SU-DHL-6 (cell line): ENCODE data around the gene TRIP13.

Experiments used
- H2AFZ ChIP-seq: fragments of 200-600 bp; sonication (generic); 2 replicates; pipeline ENCODE4 v1.6.1; 2014; ENCODE audit warnings: low read depth, mild to moderate bottlenecking, moderate library complexity, mixed read lengths, antibody characterized with exemption, low read length; ENCODE audit not compliant: severe bottlenecking
- H3F3A ChIP-seq: fragments of 200-600 bp; shearing (Covaris generic); 2 replicates; pipeline ENCODE4 v1.6.0; 2016; ENCODE audit warnings: antibody characterized with exemption, mild to moderate bottlenecking; ENCODE audit not compliant: insufficient read depth
- H3K27ac ChIP-seq: fragments of 200-600 bp; sonication (generic); 2 replicates; pipeline ENCODE4 v1.5.1; 2016; ENCODE audit warnings: low read depth, mild to moderate bottlenecking, low read length, moderate library complexity, mixed read lengths
- H3K27me3 ChIP-seq: fragments of 200-600 bp; sonication (generic), shearing (Covaris generic); 2 replicates; pipeline ENCODE4 v1.6.0; 2014; ENCODE audit warnings: mild to moderate bottlenecking, low read length
- H3K36me3 ChIP-seq: fragments of 200-600 bp; sonication (generic); 2 replicates; pipeline ENCODE4 v1.6.1; 2014; ENCODE audit warnings: mild to moderate bottlenecking, low read length, mixed read lengths
- H3K4me2 ChIP-seq: fragments of 300-600, 200-600 bp; shearing (Covaris generic), sonication (generic); 2 replicates; pipeline ENCODE4 v1.6.0; 2014; ENCODE audit warnings: low read length, low read depth, mild to moderate bottlenecking; ENCODE audit not compliant: poor library complexity, severe bottlenecking
- H3K4me3 ChIP-seq: fragments of 200-600 bp; sonication (generic); 2 replicates; pipeline ENCODE4 v1.5.1; 2014; ENCODE audit warnings: antibody characterized with exemption, low read length, mild to moderate bottlenecking, mixed read lengths; ENCODE audit not compliant: insufficient read depth, poor library complexity, severe bottlenecking
- H3K79me2 ChIP-seq: fragments of 200-600 bp; sonication (generic); 2 replicates; pipeline ENCODE4 v1.6.1; 2014; ENCODE audit warnings: mild to moderate bottlenecking, low read length, moderate library complexity; ENCODE audit not compliant: insufficient read depth
- H3K9ac ChIP-seq: fragments of 200-600 bp; sonication (generic); 2 replicates; pipeline ENCODE4 v1.7.0; 2014; ENCODE audit warnings: mild to moderate bottlenecking, low read length
- H3K9me2 ChIP-seq: fragments of 200-600 bp; sonication (generic); replicated peaks from 2 replicates; pipeline ENCODE4 v1.6.1; 2014; ENCODE audit warnings: low read length; ENCODE audit not compliant: insufficient read depth
- H3K9me3 ChIP-seq: fragments of 200-600 bp; sonication (generic); 2 replicates; pipeline ENCODE4 v1.6.1; 2014; ENCODE audit warnings: low read length, mixed read lengths; ENCODE audit not compliant: insufficient read depth
- H4K20me1 ChIP-seq: fragments of 200-600 bp; sonication (generic); 2 replicates; pipeline ENCODE4 v1.6.1; 2014; ENCODE audit warnings: low read depth, mild to moderate bottlenecking, antibody characterized with exemption, low read length, moderate library complexity, mixed read lengths
- EZH2phosphoT487 ChIP-seq: fragments of 200-600 bp; sonication (generic), shearing (Covaris generic); conservative IDR thresholded peaks from 2 replicates; pipeline ENCODE4 v1.6.1; 2018; ENCODE audit warnings: mild to moderate bottlenecking, antibody characterized with exemption, low read length, moderate library complexity, mixed read lengths
- TF ChIP-seq, protein P1 (sequence below): fragments of 200-600 bp; sonication (generic); IDR thresholded peaks from one replicate; pipeline ENCODE4 v1.5.1; 2017; ENCODE audit warnings: antibody characterized with exemption, mild to moderate bottlenecking, low read length, moderate library complexity; ENCODE audit not compliant: insufficient read depth, poor library complexity, severe bottlenecking

TRIP13 gene

GRCh38 chr5:959581-960531 lies 67.2 kb downstream of the TRIP13 start:
- no peak overlapping the region for H2AFZ ChIP-seq
- H3F3A ChIP-seq, result no peaks in the 10 kb centered on the region
- no peak for TF ChIP-seq EZH2phosphoT487
- TF ChIP-seq, protein P1, sequence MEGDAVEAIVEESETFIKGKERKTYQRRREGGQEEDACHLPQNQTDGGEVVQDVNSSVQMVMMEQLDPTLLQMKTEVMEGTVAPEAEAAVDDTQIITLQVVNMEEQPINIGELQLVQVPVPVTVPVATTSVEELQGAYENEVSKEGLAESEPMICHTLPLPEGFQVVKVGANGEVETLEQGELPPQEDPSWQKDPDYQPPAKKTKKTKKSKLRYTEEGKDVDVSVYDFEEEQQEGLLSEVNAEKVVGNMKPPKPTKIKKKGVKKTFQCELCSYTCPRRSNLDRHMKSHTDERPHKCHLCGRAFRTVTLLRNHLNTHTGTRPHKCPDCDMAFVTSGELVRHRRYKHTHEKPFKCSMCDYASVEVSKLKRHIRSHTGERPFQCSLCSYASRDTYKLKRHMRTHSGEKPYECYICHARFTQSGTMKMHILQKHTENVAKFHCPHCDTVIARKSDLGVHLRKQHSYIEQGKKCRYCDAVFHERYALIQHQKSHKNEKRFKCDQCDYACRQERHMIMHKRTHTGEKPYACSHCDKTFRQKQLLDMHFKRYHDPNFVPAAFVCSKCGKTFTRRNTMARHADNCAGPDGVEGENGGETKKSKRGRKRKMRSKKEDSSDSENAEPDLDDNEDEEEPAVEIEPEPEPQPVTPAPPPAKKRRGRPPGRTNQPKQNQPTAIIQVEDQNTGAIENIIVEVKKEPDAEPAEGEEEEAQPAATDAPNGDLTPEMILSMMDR, result no peak
- no peak overlapping the region for H3K4me2 ChIP-seq
- H3K4me3 ChIP-seq, result no peak overlapping the region
- H3K36me3 ChIP-seq, result no peaks in the 10 kb centered on the region
- H4K20me1 ChIP-seq, result no peaks in the 10 kb centered on the region
- no peaks in the 10 kb centered on the region for H3K9me2 ChIP-seq
- no peaks in the 10 kb centered on the region for H3K9me3 ChIP-seq
- H3K27me3 ChIP-seq, result 0 out of 2 replicates have a peak, but pooled peaks cover 3% of the 10 kb centered on the region
- H3K9ac ChIP-seq, result no peak overlapping the region
- no peaks in the 10 kb centered on the region for H3K79me2 ChIP-seq
- H3K27ac ChIP-seq, result no peak overlapping the region

- Histone ChIP-seq H4K20me1 (no peaks in the 10 kb centered on the region), H3F3A (no peaks in the 10 kb centered on the region), H3K9me2 (no peaks in the 10 kb centered on the region), H3K36me3 (no peaks in the 10 kb centered on the region), H3K9ac (no peak overlapping the region), H3K4me3 (no peak overlapping the region), H3K79me2 (no peaks in the 10 kb centered on the region), H3K4me2 (no peak overlapping the region), H3K27me3 (no peaks in the 10 kb centered on the region), H3K27ac (no peak overlapping the region), H3K9me3 (no peaks in the 10 kb centered on the region), H2AFZ (no peak overlapping the region)
- TF ChIP-seq EZH2phosphoT487, result no peak
- TF ChIP-seq, protein P1, result no peak
Observed at GRCh38 chr5:960551-960950, 67.9 kb downstream of the TRIP13 start.

DNA sequence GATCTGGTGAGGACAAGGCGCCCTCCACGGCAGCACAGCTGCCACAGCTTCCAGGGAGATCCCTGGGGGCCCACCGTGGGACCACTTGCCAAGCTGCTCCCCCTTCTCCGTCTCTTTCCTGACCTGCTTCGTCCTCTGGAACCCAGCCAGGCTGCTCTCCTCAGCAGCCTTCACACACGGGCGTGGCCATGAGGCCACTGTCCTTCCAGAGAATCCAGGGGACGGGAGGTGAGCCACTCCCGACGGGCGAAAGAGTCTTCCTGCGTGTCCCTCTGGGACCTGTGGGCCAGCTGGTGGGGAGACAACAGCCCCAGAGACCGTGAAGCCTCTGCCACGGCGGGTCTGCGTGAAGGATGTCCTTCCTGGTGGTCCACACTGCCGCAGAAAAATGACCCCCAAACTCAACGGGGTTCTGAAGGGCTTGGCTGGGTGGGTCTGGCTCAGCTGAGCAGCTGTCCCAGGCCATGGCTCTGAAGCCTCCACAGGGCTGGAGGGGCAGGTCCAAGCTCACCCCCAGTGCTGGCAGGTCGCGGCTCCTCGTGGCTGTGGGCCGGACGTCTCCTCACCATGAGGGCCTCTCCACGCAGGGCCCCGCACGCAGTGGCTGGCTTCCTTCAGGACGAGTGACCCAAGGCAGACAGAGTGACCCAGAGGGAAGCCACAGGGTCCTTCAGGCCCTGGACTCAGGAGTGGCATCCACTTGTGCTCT lies 68.5 kb downstream of the TRIP13 start:
- no peaks in the 10 kb centered on the region for H3K36me3 ChIP-seq
- no peak overlapping the region for H2AFZ ChIP-seq
- H3K27ac ChIP-seq, result no peak overlapping the region
- H4K20me1 ChIP-seq, result no peaks in the 10 kb centered on the region
- no peaks in the 10 kb centered on the region for H3K79me2 ChIP-seq
- no peak overlapping the region for H3K4me2 ChIP-seq
- H3F3A ChIP-seq, result no peaks in the 10 kb centered on the region
- no peaks in the 10 kb centered on the region for H3K27me3 ChIP-seq
- H3K9me3 ChIP-seq, result no peaks in the 10 kb centered on the region
- TF ChIP-seq, protein P1, result no peak
- TF ChIP-seq EZH2phosphoT487, result no peak
- no peak overlapping the region for H3K4me3 ChIP-seq
- H3K9ac ChIP-seq, result no peak overlapping the region
- H3K9me2 ChIP-seq, result no peaks in the 10 kb centered on the region
